Testis (tissue), 3 donors: Measurements from ENCODE around the gene GATA2. TPM values are rescaled to one million over a fixed set of nuclear protein-coding genes. Genes with fewer than 3 reads are reported as not detected.

ENCODE experiments used
- DNase-seq: peaks from one replicate; pipeline ENCODE4 v3.0.0-alpha.2; 2019
- H3K27ac ChIP-seq, 2 donors: fragments of 200-600 bp; sonication (generic); one replicate each; pipeline ENCODE4 v1.5.1; 2019
- H3K27me3 ChIP-seq: fragments of 200-600 bp; sonication (generic); one replicate; pipeline ENCODE4 v1.5.1; 2019
- H3K36me3 ChIP-seq: fragments of 200-600 bp; sonication (generic); one replicate; pipeline ENCODE4 v1.5.1; 2017; ENCODE audit warnings: low read depth; ENCODE audit errors: missing control alignments
- H3K4me1 ChIP-seq: fragments of 200-600 bp; sonication (generic); one replicate; pipeline ENCODE4 v1.5.1; 2019
- H3K4me3 ChIP-seq, 2 donors: fragments of 200-600 bp; sonication (generic); one replicate each; pipeline ENCODE4 v1.5.1; 2017 to 2019
- H3K9me3 ChIP-seq: fragments of 200-600 bp; sonication (generic); one replicate; pipeline ENCODE4 v1.5.1; 2017
- POLR2A ChIP-seq: fragments of 450-650 bp; IDR thresholded peaks from one replicate; pipeline ENCODE4 v1.6.1; 2017; ENCODE audit warnings: antibody characterized with exemption, mild to moderate bottlenecking, moderate library complexity
- WGBS, 2 donors: methylation state at CpG; one replicate each; pipeline ENCODE4 v1.1.5; 2018; 5-methylcytosine and 5-hydroxymethylcytosine counted together
- intact Hi-C: fragments of 100-400 bp; cut with DNase I; formaldehyde crosslinking; loops from one replicate; pipeline ENCODE4 v1.15.1; 2023; ENCODE audit warnings: low total_unique reads
- polyA plus RNA-seq: library from polyadenylated mRNA; stranded (reverse); fragments of 350-450 nt; fragmentation: Illumina TruSeq; extraction: RNeasy Lipid Tissue Mini Kit (QIAGEN cat#74804); gene quantifications from one replicate; pipeline ENCODE4 v1.2.3, GENCODE V29; 2014; ENCODE audit warnings: low read depth, low replicate concordance; ENCODE audit not compliant: insufficient read depth
- total RNA-seq, 2 donors: library from RNA; depleted of rRNA; stranded (reverse); fragments of >200 nt; gene quantifications; one replicate each; pipeline ENCODE4 v1.2.3, GENCODE V29; 2016
- TF ChIP-seq, protein P1 (sequence below), 3 experiments: fragments of 450-650 bp in 2 of 3; fragments of 200-600 bp in 1 of 3; sonication (generic) in 1 of 3; IDR thresholded peaks; one replicate each; pipeline ENCODE4 v1.5.1; 2016 to 2019; ENCODE audit warnings: antibody characterized with exemption in 3 of 3, mild to moderate bottlenecking in 2 of 3, moderate library complexity in 1 of 3

Gene GATA2
- total and polyA plus RNA-seq, 3 donors from 2014 or later = 6.6 to 13.5 (median 11.9) TPM

DNA sequence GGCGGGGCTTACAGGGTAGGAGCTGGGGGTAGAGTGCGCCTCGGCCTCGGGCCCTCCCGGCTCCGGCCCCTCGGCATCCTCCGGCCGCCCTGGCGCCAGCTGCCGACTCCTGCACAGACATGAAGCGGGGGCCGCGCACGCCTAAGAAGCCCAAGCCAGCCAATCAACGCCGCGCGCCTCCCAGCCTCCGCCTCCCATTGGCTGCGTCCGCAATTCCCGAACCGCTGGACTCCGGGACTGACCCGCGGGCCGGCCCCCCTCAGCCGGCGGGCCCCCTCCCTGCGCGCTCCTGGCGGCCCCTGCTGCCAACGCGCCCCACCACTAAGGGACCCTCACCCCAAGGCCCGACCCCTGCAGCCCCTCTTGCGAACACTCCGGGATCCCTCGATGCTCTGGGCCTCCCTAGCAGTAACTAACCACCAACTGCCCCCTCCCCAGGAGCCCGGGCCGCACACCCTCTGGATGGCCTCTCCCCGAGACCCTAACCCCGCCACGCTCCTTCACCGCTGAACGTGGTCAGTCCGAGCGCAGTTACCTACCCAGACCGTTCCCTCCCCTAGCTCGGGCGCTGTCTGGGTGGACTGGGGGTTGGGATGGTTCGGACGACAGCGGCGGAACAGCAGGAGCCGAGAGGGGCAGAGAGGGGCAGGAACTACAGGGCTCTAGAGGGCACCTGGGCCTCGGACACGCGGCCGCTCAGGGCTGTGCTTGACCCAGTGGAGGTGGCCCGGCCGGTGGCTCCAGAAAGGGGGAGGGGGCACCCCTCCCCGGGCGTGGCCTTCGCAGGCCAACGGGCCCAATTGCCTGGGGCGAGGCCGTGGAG is 5.0 kb downstream of the GATA2 start:
- TF ChIP-seq, protein P1, sequence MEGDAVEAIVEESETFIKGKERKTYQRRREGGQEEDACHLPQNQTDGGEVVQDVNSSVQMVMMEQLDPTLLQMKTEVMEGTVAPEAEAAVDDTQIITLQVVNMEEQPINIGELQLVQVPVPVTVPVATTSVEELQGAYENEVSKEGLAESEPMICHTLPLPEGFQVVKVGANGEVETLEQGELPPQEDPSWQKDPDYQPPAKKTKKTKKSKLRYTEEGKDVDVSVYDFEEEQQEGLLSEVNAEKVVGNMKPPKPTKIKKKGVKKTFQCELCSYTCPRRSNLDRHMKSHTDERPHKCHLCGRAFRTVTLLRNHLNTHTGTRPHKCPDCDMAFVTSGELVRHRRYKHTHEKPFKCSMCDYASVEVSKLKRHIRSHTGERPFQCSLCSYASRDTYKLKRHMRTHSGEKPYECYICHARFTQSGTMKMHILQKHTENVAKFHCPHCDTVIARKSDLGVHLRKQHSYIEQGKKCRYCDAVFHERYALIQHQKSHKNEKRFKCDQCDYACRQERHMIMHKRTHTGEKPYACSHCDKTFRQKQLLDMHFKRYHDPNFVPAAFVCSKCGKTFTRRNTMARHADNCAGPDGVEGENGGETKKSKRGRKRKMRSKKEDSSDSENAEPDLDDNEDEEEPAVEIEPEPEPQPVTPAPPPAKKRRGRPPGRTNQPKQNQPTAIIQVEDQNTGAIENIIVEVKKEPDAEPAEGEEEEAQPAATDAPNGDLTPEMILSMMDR (IDR thresholded peaks at IDR 0.05) = no peak
- no peak for TF ChIP-seq POLR2A
- WGBS, 2 donors = 1 to 3% methylated on average over 24 to 66 of the region's 68 CpGs
- H3K4me1 ChIP-seq = peaks cover 30% of the 10 kb centered on the region
- intact Hi-C loops = no loop called here
- peak overlapping the region; percentile 38 to 60 for H3K4me3 ChIP-seq
- peak overlapping the region in 1 of 2 donors; percentile 45 for H3K27ac ChIP-seq
- no peaks in the 10 kb centered on the region for H3K9me3 ChIP-seq
- no peaks in the 10 kb centered on the region for H3K36me3 ChIP-seq
- DNase-seq = peak; percentile 90
- H3K27me3 ChIP-seq = no peaks in the 10 kb centered on the region

DNA sequence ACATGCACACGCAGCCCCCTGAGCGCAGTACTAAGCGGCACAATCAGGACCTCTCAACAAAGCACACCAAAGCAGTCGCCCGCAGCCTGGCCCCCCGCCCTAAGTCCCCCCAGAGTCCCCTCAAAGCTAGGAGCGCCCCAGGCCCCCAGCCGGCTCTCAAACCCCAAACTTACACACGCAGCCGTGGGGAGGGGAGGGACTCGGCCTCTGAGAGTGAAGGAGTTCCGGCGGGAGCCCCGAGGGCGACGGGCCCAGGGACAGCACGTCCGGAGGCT is 5.5 kb downstream of the GATA2 start:
- no peak for TF ChIP-seq POLR2A
- TF ChIP-seq, protein P1 (IDR thresholded peaks at IDR 0.05) = no peak
- 0 to 2% methylated on average over 3 to 17 of the region's 18 CpGs for whole genome bisulfite sequencing, 2 donors
- Histone ChIP-seq H3K36me3 (no peaks in the 10 kb centered on the region), H3K27ac (no peak overlapping the region), H3K27me3 (no peaks in the 10 kb centered on the region), H3K4me3 (peak overlapping the region; percentile 38 to 60), H3K4me1 (peaks cover 30% of the 10 kb centered on the region), H3K9me3 (no peaks in the 10 kb centered on the region)
- intact Hi-C loops = no loop called here
- DNase-seq = no peak

DNA sequence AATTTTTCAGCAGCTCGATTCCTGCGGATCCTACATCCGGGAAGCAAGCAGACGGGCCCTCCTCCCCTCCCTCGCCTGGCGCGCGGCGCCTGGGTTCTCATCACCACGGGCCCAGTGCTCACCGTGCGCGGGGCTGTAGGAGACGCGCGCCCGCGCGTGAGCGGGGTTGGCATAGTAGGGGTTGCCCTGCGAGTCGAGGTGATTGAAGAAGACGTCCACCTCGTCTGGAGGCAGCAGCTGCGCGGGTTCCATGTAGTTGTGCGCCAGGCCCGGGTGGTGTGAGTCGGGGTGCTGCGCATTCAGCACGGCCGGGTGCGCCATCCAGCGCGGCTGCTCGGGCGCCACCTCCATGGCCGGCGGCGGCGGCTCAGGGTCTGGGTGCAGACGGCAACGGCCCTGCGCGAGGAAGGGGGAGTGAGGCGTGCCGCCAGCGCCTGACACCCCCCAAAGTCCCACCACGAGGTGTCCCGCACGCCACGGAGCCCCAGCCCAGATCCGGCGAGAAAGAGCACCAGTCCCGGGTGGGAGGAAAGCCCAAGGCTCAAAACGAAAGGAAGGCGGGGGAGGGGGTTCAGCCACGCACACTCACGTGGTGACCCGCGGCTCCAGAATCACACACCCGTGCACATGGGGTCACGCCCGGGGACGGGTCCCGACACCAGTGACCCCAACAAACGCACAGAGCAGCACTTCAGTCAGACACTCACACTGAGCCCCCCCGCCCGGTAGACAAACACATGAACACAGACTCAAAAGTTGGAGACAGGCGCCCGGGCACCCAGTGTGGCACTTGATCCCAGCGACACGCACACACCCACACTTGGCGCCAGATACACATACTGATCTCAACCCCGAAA is 6.1 kb downstream of the GATA2 start:
- no peaks in the 10 kb centered on the region for H3K36me3 ChIP-seq
- no peak for DNase-seq
- no peaks in the 10 kb centered on the region for H3K27me3 ChIP-seq
- H3K4me3 ChIP-seq = peak overlapping the region; percentile 38 to 60
- no peak overlapping the region for H3K27ac ChIP-seq
- H3K9me3 ChIP-seq = no peaks in the 10 kb centered on the region
- TF ChIP-seq, protein P1 (IDR thresholded peaks at IDR 0.05) = no peak
- no peak for TF ChIP-seq POLR2A
- WGBS, 2 donors = 2% methylated on average over 13 to 74 of the region's 75 CpGs
- intact Hi-C loops = no loop called here
- H3K4me1 ChIP-seq = peaks cover 30% of the 10 kb centered on the region

DNA sequence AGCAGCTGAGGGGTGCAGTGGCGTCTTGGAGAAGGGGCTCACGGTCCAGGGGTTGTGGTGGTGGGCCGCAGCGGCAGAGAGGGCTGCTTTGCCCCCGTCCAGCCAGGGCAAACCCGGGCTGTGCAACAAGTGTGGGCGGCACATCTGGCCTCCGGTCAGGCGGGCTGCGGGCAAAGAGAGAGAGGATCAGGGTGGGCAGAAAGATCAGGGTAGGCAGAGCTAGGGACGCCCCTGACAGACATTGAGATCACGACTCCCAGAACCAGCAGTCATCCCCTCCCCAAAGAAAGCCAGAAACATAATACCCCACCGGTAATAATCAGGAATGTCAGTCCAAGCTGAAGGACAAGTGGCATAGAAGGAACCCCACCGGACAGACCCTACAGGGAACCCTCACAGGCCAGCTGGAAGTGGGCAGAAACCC is 6.8 kb downstream of the GATA2 start:
- H3K36me3 ChIP-seq = no peaks in the 10 kb centered on the region
- TF ChIP-seq, protein P1 (IDR thresholded peaks at IDR 0.05) = no peak
- TF ChIP-seq POLR2A = no peak
- H3K27me3 ChIP-seq = no peaks in the 10 kb centered on the region
- H3K4me1 ChIP-seq = peaks cover 30% of the 10 kb centered on the region
- 13 to 14% methylated on average over 10 to 14 of the region's 14 CpGs for WGBS, 2 donors
- DNase-seq = no peak
- H3K4me3 ChIP-seq = peak overlapping the region in 1 of 2 donors; percentile 38
- H3K9me3 ChIP-seq = no peaks in the 10 kb centered on the region
- H3K27ac ChIP-seq = no peak overlapping the region
- intact Hi-C loops = no loop called here
